ENCODE results near the gene BCAS1. TPM values are rescaled to one million over a fixed set of nuclear protein-coding genes. Genes with fewer than 3 reads are reported as not detected.

The BCAS1 gene
- total and polyA plus RNA-seq, 10 of the 15 experiments (the other 5 are each of a cell fraction or from before 2014, with no cell fraction given) = 0.21 to 1.4 (median 0.55) TPM

GRCh38 chr20:53950031-53950430 lies 120.4 kb downstream of the BCAS1 start:
- POLR2A ChIA-PET = interaction anchor here (0.6 to 1.2 kb wide), 5 partner anchors 43 to 1125 kb away, joined by 3 to 4 read pairs (median 3); no protein-coding TSS in a partner anchor
- no peaks in the 10 kb centered on the region for H4K20me1 ChIP-seq (ENCODE audit: control insufficient read depth, insufficient read depth)
- H3K27ac ChIP-seq (ENCODE audit: control insufficient read depth, insufficient read depth) = peak overlapping the region; percentile 74; the same call in 1 of the 2 replicates
- H3K36me3 ChIP-seq (ENCODE audit: control insufficient read depth in 2 of 2, insufficient read depth in 2 of 2, low read length in 1 of 2) = no peaks in the 10 kb centered on the region
- no peaks in the 10 kb centered on the region for H3K79me2 ChIP-seq (ENCODE audit: control insufficient read depth, insufficient read depth, low read length)
- ATAC-seq (no peak; the same call in 1 of the 3 replicates), FAIRE-seq (no peak), DNase-seq (ENCODE audit: low read depth, low spot score) (no peak)
- intact Hi-C loops (cut with micrococcal nuclease; ENCODE audit: unreplicated experiment) (no loop called here), in situ Hi-C loops (cut with MboI) (loop anchor here (25.0 kb wide), 1 partner anchor 687 kb away; no protein-coding TSS in a partner anchor)
- 84% methylated on average over 6 of the region's 7 CpGs for WGBS (ENCODE audit: insufficient coverage, insufficient replicate concordance, low lambda C conversion rate, missing lambda C conversion rate)
- TF ChIP-seq IKZF1 (conservative IDR thresholded peaks at IDR 0.05) = no peak
- no peak for TF ChIP-seq CBX3 (IDR thresholded peaks at IDR 0.05; ENCODE audit: borderline replicate concordance, low read depth)
- TF ChIP-seq NFXL1 (IDR thresholded peaks at IDR 0.05; ENCODE audit: borderline replicate concordance) = peak; percentile 49; the same call in 1 of the 2 replicates
- peak; percentile 42; the same call in 1 of the 2 replicates for TF ChIP-seq SPI1 (IDR thresholded peaks at IDR 0.05; ENCODE audit: borderline replicate concordance, insufficient read depth, low read depth, low read length)
- TF ChIP-seq ATF3 (IDR thresholded peaks at IDR 0.05; ENCODE audit: borderline replicate concordance, extremely low read depth, low read depth, low read length) = no peak
- RAD21 ChIA-PET (ENCODE audit: unreplicated experiment) = interaction anchor here (1.0 to 2.0 kb wide), 6 partner anchors 10 to 112 kb away, joined by 3 to 20 read pairs (median 3); no protein-coding TSS in a partner anchor
- H3K27me3 ChIP-seq (replicated peaks in 1 of 2; ENCODE audit: control insufficient read depth in 2 of 2, insufficient read depth in 2 of 2, low read length in 1 of 2) = no peaks in the 10 kb centered on the region
- CTCF ChIA-PET = interaction anchor here (1.0 to 4.8 kb wide), 6 partner anchors 8 to 258 kb away, joined by 3 to 53 read pairs (median 5); partner anchors contain the start of gene PFDN4
- H3K4me3 ChIP-seq = no peak overlapping the region
- BruUV-seq (replicated peaks) = no TSS peak
- no peak overlapping the region for H3K9ac ChIP-seq (ENCODE audit: control insufficient read depth, insufficient read depth, low read length)
- H3K4me2 ChIP-seq (ENCODE audit: control insufficient read depth, insufficient read depth) = peak overlapping the region; percentile 86; the same call in 1 of the 2 replicates
- peaks cover 5% of the 10 kb centered on the region; the same call in 2 of the 3 replicates for H3K9me3 ChIP-seq (replicated peaks; ENCODE audit: control insufficient read depth, insufficient read depth, low read length)
- peaks cover 20% of the 10 kb centered on the region for H3K4me1 ChIP-seq (ENCODE audit: control insufficient read depth, insufficient read depth, low read length)
- SMC1A ChIA-PET (ENCODE audit: uncharacterized antibody, unreplicated experiment) = interaction anchor here (0.6 to 5.7 kb wide), 17 partner anchors 9 to 645 kb away, joined by 3 to 48 read pairs (median 4); no protein-coding TSS in a partner anchor
- H2AFZ ChIP-seq (ENCODE audit: control insufficient read depth, low read depth, low read length) = no peak overlapping the region
